ENCODE data around the gene KLHL1. TPM values are rescaled to one million over a fixed set of nuclear protein-coding genes. Genes with fewer than 3 reads are reported as not detected.

The KLHL1 gene
- total RNA-seq: not detected in 2 replicates

GRCh38 chr13:70108356-70109105 is at the start of gene KLHL1:
TSS of gene KLHL1 (minus strand) at chr13:70108452. CDS start at chr13:70107699, 753 bp downstream.

GRCh38 chr13:70107498-70108281 is 562 bp downstream of the KLHL1 start, which contains the start of gene ATXN8OS:
TSS of gene ATXN8OS (plus strand) at chr13:70107826.

Small RNA genes within 50 kb of the gene (small RNA-seq; reads per million reads assigned to genes)
- not detected for gene RNY3P10

Other genes with a start within 250 kb of the KLHL1 start
- not detected in 2 replicates for gene ATXN8OS, start 626 bp downstream of the KLHL1 start, total RNA-seq

All from placental epithelial cell (primary cell).